Brain microvascular endothelial cell (primary cell): ENCODE measurements around the gene TRIM13.

Source experiments
- DNase-seq: peaks from one replicate; pipeline ENCODE4 v3.0.0-alpha.2; 2020
- H3K27ac ChIP-seq: fragments of 250-450 bp; sonication (Bioruptor Pico); 2 replicates; pipeline ENCODE4 v1.5.1; 2020; ENCODE audit warnings: mild to moderate bottlenecking, moderate library complexity
- H3K27me3 ChIP-seq: fragments of 250-450 bp; sonication (Bioruptor Pico); replicated peaks from 2 replicates; pipeline ENCODE4 v1.5.1; 2020; ENCODE audit warnings: mild to moderate bottlenecking
- H3K36me3 ChIP-seq: fragments of 250-450 bp; sonication (Bioruptor Pico); replicated peaks from 2 replicates; pipeline ENCODE4 v1.5.1; 2020; ENCODE audit warnings: mild to moderate bottlenecking
- H3K4me3 ChIP-seq: 2 replicates; pipeline ENCODE4 v1.5.1; 2011; ENCODE audit warnings: low read depth, mild to moderate bottlenecking, control low read depth, low read length, moderate library complexity
- in situ Hi-C: cut with HindIII; loops from 2 replicates; pipeline ENCODE4 v1.10.0; 2017; ENCODE audit warnings: low sequenced_read_pairs, low pct_ligation_motif_present
- TF ChIP-seq, protein P1 (sequence below): IDR thresholded peaks from 2 replicates; pipeline ENCODE4 v1.5.1; 2011; ENCODE audit warnings: low read depth, mild to moderate bottlenecking, moderate library complexity, low read length, control low read depth, inconsistent platforms; ENCODE audit errors: missing control alignments

TRIM13 gene

DNA sequence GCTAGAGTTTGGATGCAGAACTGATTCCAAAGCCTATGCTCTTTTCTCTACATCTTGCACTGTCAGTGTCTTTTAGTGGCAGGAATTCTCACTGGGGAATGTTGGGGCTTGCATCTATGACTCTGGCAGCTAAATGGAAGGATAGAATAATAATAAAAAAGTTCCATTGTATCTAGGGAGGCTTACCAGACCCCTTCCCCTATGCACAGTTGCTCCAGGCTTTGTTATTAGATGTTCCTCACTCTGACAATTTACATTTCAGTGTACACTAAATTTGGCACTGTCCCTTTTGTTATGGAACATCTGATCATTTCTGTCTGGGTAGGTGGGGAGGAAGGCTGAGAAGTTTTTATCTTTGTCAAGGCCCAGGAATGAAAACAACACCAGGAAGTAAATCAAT lies 3.7 kb upstream of the TRIM13 start:
- Histone ChIP-seq H3K27me3 (no peaks in the 10 kb centered on the region), H3K27ac (no peak overlapping the region), H3K36me3 (no peaks in the 10 kb centered on the region), H3K4me3 (no peak overlapping the region)
- in situ Hi-C loops = no loop called here
- TF ChIP-seq, protein P1, sequence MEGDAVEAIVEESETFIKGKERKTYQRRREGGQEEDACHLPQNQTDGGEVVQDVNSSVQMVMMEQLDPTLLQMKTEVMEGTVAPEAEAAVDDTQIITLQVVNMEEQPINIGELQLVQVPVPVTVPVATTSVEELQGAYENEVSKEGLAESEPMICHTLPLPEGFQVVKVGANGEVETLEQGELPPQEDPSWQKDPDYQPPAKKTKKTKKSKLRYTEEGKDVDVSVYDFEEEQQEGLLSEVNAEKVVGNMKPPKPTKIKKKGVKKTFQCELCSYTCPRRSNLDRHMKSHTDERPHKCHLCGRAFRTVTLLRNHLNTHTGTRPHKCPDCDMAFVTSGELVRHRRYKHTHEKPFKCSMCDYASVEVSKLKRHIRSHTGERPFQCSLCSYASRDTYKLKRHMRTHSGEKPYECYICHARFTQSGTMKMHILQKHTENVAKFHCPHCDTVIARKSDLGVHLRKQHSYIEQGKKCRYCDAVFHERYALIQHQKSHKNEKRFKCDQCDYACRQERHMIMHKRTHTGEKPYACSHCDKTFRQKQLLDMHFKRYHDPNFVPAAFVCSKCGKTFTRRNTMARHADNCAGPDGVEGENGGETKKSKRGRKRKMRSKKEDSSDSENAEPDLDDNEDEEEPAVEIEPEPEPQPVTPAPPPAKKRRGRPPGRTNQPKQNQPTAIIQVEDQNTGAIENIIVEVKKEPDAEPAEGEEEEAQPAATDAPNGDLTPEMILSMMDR = no peak
- no peak for DNase-seq

DNA sequence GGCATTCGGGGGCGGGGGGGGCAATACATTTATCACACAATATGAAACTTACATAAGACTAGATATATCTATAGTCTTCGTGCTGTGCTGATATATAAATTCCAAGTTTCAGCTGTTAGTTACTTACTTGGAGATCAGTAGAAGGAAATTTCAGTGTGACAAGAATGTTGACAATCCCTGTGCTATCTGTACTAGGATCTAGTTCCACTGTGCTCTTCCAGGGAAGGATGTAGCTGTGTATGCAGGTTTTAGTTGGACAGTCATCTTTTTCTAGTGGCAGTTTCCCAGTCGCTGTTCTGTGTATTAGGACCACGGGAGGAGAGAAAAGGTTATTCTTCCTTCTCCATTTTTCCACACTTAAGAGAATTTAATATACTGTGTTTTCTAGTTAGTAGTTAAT lies 3.2 kb upstream of the TRIM13 start:
- Histone ChIP-seq H3K27me3 (no peaks in the 10 kb centered on the region), H3K27ac (no peak overlapping the region), H3K36me3 (no peaks in the 10 kb centered on the region), H3K4me3 (no peak overlapping the region)
- TF ChIP-seq, protein P1 = no peak
- in situ Hi-C loops = no loop called here
- DNase-seq = no peak

DNA sequence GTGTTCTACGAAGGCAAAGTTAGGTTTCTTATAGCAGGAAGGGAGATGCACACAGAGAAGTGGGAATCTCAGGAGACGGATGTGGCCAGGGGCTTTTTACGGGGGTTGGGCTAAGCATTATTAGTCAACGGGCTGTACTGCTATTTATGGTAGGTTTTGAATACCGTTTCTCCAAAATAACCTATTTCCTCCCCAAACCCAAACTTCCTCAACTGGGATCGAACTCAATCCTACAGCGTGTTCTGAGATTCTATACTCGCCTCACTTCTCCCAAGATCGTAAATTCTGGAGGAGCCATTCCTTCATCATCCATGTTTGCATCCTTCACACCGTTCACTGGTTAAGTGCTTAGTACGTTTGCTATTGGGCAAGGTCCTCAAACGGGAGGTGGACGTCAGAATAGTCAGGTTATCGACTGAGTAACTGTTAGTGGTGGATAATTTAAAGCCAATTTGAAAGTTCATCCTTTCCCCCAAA lies 1.2 kb upstream of the TRIM13 start:
- Histone ChIP-seq H3K27me3 (no peaks in the 10 kb centered on the region), H3K36me3 (peaks cover 8% of the 10 kb centered on the region), H3K27ac (peak overlapping the region; percentile 83), H3K4me3 (peak overlapping the region; percentile 67)
- DNase-seq = peak; percentile 16
- TF ChIP-seq, protein P1 = no peak
- in situ Hi-C loops = no loop called here

DNA sequence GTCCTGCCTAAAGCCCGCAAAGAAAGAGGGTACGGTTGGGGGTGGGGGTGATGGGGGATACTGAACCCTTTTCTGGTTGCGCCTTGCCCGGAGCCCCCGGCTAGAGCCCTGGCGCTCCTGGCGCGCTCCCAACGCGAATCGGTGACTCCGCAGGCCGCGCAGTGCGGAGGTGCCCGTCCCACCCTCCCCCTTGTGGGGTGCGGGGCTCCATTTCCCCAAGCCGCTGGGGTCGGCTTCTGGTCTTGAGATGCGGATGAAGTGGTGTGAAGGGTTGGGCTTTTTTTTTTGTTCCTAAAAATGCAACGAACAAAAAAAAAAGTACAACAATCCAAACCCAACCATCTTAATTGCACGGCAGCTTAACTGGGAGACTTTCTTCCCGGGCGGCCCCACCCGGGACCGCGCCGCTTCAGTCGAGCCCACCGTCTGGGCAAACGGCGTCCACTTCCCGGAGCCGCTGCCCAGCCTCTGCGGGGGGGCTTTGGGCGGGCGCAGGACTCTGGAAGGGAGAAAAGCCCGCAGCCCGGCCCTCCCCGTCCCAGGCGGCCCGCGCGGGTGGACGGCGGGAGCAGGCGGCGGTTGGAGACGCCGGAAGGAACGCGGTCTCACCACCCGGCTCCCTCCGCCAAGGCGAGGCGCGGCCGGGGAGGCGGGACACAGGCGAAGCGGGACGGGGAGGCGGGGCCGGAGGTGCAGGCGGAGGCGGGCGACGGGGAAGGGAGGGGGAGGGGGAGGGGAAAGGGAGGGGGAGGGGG lies 504 bp upstream of the TRIM13 start:
- Histone ChIP-seq H3K4me3 (peak overlapping the region; percentile 67), H3K27ac (peak overlapping the region; percentile 83), H3K36me3 (peaks cover 8% of the 10 kb centered on the region), H3K27me3 (no peaks in the 10 kb centered on the region)
- TF ChIP-seq, protein P1 = no peak
- in situ Hi-C loops = no loop called here
- peak; percentile 76 for DNase-seq

DNA sequence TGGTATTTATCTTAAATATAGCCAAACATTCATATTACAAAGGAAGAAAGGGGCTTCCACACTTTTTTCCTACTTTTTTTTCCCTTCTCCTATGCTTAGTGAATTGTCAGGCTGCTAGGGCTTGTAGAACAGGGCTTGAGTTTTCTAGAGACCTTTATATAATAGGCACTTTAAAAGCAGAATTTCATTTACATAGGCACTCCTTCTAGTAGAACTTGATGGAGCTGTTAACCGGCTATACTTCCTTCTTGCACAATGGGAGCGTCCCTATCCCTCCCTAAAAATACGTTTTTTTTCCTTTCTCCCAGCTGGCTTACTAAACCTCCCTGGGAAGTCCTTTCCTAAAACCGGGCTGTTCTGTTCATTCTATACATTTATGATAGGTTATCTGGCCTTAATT lies 1.1 kb downstream of the TRIM13 start:
- Histone ChIP-seq H3K27ac (no peak overlapping the region), H3K36me3 (peaks cover 8% of the 10 kb centered on the region), H3K27me3 (no peaks in the 10 kb centered on the region), H3K4me3 (peak overlapping the region; percentile 90)
- DNase-seq = no peak
- in situ Hi-C loops = no loop called here
- TF ChIP-seq, protein P1 = no peak
